AG08395 (cell line): Measurements from ENCODE around the gene C3orf20.
"Not testable (repeated sequence)": the region's sequence is repeated elsewhere in the genome, so short reads cannot be mapped to it uniquely, and the experiment has no call there.

Experiments used
- DNase-seq: peaks from one replicate; pipeline ENCODE4 v3.0.0; 2012; ENCODE audit warnings: mixed read lengths, low spot score

The C3orf20 gene

DNA sequence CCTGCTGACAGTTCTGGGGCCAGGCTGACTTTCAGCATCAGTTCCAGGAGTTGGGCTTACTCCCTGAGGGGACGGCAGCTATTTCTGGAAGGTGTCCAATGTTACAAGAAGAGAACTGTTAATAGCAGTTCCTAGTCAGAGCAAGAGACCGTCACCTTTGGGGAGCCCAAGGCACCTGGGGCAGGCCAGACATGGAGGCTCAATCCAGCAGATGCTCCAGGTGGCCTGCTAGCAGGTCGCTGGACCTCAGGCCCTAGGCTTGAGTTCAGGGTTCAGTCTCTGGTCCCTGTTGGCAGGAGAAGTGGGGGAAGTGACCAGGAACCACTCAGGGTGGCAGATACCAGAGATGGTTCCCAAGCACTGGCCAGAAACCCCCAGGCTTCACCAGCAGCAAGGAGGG, 25.9 kb downstream of the C3orf20 start:
- no peak for DNase-seq

DNA sequence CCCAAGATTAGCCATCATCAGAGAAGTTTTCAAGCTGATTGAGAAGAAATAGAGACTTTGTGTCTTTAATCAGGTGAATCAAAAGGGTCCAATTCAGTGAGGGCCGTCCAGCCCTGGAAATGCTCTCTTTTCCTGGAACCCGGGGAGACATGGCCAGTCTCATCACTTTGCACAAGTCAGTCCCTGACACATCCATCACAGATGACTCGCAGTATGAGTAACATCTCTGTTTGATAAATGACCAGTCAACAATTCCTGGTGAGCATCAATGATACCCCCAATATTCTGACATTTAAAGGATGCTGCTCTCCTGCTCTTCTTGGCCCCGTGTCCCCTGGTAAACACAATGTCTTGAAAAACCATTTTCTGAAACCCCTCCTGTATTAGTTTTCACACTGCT, 26.7 kb downstream of the C3orf20 start:
- DNase-seq, result no peak

DNA sequence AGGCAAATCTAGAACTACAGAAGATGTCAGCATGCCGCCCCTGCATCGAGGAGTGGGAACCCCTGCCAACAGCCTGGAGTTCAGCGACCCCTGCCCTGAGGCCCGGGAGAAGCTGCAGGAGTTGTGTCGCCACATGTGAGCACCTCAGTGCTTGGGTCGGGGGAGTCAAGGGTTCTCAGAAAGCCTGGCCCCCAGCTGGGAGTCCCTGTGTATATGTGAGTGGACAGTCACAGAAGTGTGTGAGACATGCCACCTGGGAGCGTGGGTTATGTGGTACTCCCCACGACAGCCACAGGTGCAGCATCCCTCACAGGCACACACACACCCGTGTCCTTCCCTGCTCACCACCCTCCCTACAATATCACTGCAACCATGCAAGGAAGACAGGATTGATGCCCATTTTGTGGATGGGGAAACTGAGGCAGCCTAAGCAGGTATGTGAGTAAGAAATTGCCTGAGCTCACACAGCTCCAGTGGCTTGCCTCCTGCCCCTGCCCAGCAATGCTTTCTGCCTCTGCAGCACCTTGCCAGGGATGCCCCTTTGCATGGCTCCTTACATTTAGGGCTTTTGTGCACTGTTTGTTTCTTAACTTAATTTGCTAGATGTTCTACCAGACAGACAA, 28.3 kb downstream of the C3orf20 start:
- DNase-seq, result no peak

DNA sequence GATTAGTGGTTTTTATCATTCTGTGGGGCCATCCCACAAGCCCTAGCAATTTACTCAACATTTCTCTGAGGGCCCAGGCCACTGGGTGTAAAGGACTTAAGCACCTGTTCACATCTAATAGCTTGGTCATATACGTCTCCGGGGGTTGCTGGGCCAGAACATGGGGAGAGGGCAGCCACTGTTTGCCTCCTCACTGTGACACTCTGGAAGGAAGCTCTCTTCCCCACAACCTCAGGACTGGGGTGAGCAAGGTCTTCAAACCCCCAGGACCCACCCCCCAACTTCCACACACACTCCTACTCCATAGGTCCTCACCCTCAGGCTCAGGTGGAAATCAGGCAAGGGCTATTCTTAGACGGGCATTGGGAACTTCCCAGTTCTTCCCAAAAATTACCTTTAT, 28.9 kb downstream of the C3orf20 start:
- DNase-seq, result no peak

DNA sequence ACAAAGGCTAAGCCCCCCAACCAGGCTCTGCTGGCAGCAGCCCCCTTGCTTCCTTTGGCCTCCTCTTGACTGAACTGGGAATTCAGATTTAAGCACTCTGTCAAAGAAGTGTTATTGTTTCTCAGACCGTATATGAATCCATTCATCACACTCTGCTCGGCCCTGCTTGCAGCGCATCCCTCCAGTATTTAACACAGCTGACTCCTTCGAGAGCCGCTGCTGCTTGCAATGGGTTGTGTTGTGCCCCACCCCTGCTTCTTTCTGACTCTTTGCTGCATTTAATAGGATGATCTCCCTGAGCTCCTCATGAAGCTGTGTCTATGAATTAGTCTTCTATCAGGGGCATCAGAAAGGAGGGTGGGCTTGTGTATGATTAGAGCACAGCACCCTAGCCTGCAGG, 31.2 kb downstream of the C3orf20 start:
- no peak for DNase-seq

DNA sequence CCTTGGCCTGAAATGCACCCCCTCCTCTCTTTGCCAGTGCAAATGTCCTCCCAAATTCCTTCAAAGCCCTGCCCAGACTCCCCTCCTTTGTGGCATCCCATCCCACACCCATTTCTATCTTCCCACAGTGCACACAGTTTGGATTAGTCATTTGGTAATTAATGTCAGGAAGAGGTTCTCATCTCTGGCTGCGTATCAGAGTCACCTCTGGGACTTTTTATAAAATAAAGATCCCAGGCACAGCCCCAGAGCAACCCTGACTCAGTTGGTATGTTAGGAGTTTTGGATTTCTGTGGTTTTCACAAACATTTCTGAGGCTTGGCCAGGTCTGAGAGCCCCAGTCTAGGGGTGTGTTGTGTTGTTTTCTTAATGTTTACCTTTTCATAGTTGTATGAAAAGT, 41.6 kb downstream of the C3orf20 start:
- peak; percentile 68 for DNase-seq

DNA sequence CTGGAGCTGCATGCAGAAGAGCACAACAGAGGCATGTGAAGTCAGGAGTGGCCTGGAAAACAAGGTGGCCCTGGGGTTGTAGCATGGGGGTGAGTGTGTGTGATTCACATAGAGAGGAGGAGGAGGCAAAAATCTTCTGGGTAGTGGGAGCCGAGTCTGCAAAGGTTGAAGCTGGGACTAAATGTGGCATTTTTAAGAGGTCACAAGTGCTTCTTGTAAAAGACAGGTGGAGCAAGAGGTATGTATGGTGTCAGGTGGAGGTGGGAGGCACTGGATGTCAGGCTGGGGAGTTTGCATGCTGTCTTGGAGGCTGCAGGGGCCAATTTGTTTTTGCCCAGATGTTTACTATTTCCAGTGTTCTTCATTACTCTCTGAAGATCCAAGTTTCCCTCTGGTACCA, 42.4 kb downstream of the C3orf20 start:
- no peak for DNase-seq

DNA sequence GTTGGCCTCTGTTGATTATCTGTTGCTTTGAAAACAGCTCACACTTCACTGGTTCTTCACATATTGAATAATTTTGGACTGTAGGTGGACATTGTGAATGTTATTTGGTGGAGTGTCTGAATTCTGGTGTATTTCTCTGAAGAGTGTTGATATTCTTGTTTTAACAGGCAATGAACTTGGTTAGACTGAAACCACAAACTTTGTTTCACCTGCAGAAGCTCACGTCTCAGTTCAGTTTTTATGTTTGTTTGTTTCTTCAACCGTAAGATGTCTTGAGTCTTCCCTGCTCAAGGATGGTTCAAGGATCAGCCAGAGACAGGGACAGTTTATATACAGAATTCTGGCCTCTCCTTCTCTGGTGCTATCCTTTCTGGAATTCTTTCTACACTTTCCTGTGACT, 43.6 kb downstream of the C3orf20 start:
- DNase-seq, result no peak

DNA sequence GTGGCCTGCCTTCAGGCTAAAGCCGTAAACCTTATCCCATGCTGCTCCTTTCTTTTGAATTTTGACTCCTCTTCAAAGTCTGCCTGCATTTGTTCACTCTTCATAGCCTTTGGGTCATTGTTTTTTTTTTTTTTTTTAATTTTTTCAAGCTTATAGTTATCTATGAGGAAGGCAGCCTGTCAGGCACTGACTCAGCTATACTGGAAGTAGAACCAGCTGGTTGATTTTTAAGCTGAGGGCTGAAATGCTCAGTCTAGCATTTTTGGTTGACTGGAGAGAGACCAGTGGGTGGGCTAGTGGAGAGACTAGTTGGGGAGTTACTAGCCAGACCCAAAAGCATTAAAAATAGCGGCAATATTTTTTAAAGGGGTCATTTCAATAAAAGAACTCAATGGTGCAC, 44.1 kb downstream of the C3orf20 start:
- peak; percentile 31 for DNase-seq

DNA sequence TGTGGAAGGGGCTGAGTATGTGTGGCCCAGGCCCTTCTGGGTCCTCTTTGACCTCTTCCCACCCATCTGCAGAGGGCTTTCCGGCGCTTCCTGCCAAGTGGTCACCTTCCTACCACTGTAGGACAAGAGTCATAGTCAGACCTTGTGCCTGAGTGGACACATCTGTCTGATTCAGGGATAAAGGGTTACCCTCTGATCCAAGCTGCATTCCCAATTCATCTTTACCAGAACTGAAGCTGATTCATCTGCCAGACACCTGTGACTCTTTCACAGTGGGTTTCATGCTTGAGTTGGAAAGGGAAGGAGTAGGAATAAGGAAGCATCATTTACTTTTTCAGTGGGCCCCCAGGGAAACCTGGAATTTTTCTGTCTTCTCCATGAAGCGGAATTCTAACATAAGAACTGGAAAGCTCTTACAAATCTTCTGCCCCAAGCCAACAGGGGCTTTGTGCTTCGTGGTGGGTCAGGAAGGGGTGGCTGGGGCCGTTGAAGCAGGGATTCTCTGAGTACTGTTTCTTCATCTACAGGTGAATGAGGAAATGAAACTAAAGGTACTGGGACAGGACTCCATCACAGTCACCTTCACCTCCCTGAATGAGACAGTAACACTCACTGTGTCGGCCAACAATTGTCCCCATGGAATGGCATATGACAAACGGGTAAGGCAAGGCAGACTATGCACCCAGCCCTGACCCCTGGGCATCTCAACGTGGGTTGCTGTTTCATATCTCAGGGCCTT, 46.4 kb downstream of the C3orf20 start:
- no peak for DNase-seq

DNA sequence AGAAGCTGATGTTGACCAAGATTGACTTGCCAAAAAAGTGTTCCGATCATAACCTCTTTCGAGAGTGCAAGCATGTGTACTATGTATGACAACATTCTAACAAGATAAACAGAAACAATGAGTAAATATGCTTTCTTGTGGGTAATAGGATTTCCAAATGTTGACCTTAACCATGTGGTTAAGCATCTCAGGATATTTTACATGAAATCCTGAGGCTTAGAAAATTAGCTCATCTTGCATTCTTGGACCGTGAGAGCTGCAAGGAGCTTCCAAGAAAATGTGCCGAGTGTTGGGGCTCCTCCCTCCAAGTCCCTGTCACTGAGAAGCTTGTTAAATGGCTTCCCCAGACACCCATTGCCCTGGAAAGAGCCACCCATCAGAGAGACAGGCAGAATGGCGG, 50.1 kb downstream of the C3orf20 start:
- peak; percentile 81 for DNase-seq

DNA sequence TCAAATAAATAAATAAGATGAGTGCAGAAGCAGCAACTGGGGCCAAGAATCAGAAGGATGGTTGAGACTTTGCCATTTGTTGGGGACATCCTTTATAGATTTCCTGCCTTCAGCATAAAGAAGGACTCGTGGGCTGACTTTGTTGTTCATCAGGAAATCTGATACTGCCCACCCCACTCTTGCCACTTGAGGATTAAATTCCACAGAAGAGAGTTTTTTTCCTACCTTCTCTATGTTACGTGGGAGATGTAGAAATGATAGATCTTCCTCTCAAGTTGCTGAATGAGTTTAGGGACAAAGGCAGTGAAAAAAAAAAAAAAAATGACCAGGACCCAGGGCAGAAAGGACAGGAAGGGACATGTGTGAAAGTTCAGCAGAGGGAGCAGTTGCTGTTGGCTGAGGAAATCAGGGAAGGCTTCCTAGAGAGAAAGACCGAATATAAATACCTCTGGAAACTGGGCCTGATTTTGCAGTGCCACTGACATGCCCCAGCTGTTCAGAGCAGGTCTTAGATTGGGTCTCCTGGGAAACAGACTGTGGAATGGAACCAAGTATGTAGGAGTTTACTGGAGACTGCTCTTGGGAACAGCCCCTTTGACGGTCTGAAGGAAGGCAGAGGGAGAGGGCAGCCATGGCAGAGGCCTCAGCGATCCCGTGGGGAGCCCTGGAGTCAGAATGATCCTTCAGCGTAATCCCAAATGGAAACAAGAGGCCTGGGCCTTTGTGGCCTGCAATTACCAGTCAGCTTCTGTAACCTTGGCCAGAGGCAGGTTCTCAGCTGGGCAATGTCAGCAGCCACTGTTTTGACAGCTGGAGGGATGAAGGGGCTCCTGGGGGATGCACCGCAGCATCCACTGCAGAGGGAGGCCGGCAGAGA, 50.9 kb downstream of the C3orf20 start:
- no peak for DNase-seq

DNA sequence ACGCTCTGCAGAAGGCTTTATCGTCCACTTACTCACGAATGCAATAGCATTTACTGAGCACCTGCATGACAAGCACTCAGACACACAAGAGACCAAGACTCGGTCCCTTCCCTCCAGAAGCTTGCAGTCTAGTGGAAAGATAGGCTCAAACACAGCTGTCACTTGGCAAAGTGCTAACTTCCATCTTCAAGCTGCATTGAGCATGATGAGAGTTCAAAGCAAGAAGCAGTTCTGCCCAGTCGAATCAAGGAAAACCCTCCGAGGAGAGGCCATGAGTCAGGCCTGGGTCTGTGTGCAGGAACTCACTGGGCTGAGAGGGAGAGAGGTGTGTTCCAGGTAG, 51.5 kb downstream of the C3orf20 start:
- no peak for DNase-seq

DNA sequence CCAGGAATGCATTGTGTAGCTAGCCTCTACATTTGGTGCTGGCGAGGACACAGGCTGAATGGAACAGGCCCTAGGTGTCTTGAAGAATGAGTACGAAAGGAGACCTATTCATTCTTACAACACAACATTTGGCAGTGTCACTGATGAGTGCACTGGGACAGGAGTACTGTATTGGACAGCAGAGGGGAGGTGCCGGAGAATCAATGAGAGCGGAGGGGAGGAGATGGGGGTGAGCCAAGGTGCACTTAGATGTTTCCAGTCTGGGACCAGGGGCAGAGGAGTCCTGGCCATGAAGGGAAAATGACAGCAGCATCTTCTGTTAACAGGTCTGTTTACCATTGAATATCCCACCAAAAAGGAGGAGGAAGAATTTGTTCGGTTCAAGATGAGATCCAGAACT, 53.2 kb downstream of the C3orf20 start:
- no peak for DNase-seq

DNA sequence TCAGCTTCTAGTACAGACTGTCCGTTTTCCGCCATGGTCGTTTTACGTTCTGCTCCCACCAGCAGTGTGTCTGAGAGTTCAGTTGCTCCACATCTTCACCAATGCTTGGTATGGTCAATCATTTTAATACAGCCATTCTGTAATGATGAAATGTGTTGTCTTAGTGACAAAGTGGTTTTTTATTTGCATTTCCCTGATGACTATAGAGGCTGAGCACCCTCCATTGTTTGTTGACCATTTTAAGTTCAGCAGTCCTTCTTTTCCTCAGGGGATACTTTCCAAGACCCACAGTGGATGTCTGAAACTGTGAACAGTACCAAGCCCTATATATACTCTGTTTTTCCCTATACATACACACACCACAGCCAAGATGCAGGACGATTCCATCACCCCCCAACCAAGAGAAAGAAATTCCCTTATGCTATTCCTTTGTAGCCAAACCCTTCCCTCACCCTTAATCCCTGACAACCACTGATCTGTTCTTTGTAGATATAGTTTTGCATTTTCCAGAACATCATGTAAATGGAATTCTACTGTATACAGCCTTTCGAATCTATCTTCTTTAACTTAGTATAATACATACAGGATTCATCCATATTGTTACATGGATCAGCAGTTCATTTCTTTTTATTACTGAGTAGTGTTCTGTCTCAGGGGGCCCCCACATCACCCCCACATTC, 55.9 kb downstream of the C3orf20 start:
- no peak for DNase-seq

DNA sequence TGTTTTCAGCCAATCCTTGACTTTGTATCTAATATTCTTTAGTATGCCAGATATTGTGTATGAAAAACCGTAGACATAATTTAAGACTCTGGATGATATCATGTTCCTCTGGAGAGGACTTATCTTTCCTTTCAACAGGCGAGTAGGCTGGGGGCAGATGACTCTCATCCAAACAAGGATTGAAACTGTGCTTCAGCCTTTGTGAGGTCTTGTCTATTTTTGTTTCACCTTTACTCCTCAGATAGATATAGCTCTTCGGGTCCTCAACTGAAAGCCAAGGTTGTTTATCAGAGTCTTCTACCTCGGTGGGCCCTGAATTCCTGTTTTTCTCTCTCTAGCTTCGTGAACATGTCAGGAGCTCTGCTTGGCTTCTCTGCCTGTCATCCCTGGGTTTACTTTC, 66.0 kb downstream of the C3orf20 start:
- DNase-seq, result no peak

DNA sequence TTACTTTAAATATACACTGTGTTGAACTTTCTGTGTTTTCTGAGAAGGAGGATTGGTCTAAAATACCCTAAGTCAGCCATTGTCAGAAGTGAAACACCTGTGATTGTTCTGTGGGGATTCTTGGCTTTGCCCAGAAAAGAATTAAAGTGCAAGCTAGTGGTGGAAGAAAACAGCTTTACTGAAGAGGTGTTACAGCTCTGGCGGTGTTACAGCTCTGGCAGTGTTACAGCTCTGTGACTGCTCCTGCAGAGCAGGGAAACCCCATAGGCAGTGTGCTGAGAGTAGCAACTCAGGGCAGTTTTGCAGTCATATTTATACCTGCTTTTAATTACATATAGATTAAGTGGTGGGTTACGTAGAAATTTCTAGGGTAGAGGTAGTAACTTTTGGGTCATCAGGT, 66.6 kb downstream of the C3orf20 start:
- no peak for DNase-seq

DNA sequence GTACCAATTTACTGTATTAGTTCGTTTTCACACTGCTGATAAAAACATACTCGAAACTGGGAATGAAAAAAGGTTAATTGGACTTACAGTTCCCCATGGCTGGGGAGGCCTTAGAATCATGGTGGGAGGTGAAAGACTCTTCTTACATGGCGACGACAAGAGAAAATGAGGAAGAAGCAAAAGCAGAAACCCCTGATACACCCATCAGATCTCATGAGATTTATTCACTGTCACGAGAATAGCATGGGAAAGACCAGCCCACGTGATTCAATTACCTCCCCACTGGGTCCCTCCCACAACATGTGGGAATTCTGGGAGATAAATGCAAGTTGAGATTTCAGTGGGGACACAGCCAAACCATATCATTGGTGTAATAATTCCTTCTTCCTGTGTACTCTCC, 69.6 kb downstream of the C3orf20 start:
- DNase-seq, result no peak

DNA sequence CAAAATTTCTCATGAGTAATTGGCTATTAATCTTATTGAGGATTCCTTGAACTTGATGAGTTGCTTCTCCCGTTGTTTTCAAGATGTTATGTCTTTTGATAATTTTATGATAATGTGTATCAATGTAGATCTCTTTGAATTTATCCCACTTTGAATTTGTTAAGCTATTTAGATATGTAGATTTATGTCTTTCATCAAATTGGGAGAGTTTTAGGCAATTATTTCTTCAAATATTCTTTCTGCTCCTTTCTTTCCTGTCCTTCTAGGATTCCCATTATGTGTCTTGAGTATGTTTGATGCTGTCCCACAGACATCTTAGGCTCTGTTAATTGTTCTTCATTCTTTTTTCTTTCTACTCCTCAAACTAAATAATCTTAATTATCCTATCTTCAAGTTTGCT, 75.7 kb downstream of the C3orf20 start:
- no peak for DNase-seq

DNA sequence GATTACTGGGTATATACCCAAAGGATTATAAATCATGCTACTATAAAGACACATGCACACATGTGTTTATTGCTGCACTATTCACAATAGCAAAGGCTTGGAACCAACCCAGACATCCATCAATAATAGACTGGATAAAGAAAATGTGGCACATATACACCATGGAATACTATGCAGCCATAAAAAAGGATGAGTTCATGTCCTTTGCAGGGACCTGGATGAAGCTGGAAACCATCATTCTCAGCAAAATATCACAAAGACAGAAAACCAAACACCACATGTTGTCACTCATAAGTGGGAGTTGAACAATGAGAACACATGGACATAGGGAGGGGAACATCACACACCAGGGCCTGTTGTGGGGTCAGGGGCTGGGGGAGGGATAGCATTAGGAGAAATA, 78.0 kb downstream of the C3orf20 start:
- DNase-seq, result not testable (repeated sequence)

DNA sequence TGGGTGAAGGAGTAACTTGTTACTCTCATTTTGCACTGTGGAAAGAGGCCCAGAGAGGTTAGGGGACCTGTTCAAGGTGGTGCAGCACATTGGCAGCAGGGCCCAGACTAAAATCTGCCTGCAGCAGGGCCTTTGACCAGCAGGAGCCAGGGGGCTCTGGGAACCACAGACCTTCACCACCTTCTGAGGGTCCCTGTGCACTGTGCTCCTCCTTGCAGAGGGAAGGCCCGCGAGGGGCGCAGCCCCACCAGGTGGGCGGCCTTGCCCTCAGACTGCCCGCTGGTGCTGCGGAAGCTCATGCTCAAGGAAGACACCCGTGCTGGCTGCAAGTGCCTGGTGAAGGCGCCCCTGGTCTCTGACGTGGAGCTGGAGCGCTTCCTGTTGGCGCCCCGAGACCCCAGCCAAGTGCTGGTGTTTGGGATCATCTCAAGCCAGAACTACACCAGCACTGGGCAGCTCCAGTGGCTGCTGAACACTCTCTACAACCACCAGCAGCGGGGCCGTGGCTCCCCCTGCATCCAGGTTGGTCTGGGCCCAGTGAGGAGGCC, 82.3 kb downstream of the C3orf20 start:
- DNase-seq, result no peak

DNA sequence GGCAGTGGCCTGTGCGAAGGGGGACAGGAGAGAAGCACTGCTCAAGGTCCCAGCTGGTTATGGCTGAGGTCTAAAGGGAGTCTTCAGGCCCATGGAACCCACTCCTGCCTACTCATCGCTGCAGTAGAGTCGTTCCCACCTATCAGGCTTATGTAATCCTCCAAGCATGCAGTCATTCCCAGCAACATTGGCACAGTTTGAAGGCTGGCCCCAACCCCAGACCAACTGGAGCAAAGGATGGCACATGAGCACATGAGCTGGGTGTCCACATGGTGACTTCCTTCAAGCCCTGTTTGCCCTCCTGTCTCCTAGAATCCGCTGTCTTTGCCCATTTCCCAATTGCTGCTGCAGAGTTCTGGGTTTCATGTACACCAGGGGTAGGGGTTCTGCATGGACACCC, 83.4 kb downstream of the C3orf20 start:
- no peak for DNase-seq
